CD1c-positive myeloid dendritic cell (primary cell): ENCODE results near the gene MYO7A.

ENCODE experiments used
- DNase-seq: peaks from one replicate; pipeline ENCODE4 v3.0.0-alpha.2; 2016; ENCODE audit errors: extremely low spot score

MYO7A gene

DNA sequence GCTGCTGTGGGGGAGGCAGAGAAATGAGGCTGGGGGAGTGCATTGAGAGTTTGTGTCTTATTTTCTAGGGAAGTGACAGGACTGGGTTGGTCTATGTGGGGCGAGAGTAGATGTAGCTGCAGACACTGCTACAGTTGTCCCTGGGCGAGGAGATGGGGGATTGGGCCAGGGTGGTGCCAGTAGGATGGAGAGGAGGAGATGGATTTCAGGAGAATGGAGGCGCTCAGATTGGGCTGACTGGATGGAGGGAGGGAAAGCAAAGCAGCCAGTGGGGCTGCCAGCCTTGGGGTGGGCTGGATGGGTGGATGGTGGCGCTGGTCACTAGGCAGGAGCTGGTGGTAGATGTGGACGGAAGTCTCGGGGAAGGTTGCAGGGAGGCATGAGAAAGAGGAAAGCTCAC is 16.1 kb upstream of the MYO7A start:
- no peak for DNase-seq

DNA sequence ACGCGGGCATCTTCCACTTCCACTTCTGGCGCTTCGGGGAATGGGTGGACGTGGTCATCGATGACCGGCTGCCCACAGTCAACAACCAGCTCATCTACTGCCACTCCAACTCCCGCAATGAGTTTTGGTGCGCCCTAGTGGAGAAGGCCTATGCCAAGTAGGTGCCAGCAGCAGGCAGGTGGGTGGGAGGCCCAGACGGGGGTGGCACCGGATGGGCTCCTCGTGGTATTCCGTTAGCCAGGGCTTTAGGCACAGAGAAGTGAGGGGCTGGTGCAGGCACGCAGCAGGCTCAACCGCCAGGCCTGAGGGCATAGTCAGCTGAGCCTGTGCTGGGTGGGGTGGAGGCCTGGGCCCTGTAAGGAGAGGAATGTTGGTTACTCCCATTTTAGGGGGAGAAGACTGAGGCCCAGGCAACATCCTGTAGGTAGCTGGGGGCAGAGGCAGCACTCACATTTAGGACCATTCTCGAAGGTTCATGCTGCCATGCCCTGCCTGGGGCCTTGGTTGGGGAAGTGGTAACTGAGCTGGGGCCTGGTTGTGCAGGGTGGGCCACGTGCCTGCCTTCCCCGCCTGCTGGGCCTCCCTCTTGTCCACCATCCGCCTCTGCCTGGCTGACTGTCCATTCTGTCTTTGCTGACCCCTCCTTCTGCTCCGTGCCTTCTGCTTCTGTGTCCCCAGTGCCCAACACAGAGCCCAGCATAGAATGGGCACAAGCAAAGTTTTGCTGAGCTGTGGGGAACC is 15.2 kb upstream of the MYO7A start:
- DNase-seq = no peak

DNA sequence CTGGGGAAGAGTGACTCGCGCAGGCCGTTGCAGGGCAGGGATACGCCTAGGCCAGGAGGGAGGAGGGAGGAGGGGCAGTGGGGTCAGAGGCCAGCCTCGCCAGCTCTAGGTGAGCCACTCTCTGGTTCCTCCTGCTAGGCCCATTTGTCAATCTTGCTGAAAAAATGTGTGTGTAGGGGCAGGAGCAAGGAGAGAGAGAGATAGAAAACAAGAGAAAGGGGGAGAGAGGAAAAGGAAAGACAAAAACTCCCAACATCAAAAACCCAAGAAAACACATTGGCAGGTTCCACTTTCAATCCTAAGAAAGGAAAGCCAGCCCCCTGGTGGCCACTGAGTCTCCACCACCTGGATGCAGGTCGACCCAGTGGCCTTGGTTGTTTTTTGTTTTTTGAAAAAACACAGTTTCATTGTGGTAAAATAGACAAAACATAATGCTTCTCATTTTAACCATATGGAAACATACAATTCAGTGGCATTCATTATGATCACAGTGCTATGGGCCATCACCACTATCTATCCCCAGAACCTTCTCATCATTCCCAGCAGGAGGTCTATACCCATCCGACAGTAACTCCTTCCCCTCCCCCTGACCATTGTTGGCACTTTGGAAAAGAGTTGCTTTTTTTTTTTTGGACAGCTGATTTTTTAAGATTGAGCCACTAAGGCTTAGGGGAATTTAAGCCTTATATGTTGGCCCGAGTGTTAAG is 14.5 kb upstream of the MYO7A start:
- DNase-seq = peak; percentile 11

DNA sequence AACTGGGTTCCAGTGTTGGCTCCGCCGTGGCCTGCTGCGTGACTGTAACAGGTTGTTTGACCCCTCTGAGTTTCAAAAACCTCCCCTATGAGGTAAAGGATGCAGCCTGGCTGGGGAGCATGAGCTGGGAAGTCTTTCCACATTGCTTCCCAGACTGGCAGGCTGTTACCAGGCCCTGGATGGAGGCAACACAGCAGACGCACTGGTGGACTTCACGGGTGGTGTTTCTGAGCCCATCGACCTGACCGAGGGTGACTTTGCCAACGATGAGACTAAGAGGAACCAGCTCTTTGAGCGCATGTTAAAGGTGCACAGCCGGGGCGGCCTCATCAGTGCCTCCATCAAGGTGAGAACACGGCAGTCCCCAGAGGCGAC is 14.0 kb upstream of the MYO7A start:
- no peak for DNase-seq

DNA sequence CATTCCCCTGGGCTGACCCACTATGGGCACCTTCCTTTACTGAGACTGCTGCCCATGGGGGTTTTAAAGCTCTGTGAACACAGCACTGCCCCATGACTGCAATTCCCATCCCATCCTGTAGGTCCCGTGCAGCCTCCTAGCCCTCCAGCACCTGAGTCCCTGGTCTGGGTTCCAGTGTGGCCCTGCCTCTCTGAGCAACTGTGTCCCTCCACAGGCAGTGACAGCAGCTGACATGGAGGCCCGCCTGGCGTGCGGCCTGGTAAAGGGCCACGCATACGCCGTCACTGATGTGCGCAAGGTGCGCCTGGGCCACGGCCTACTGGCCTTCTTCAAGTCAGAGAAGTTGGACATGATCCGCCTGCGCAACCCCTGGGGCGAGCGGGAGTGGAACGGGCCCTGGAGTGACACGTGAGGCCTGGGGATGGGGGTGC is 12.8 kb upstream of the MYO7A start:
- no peak for DNase-seq

DNA sequence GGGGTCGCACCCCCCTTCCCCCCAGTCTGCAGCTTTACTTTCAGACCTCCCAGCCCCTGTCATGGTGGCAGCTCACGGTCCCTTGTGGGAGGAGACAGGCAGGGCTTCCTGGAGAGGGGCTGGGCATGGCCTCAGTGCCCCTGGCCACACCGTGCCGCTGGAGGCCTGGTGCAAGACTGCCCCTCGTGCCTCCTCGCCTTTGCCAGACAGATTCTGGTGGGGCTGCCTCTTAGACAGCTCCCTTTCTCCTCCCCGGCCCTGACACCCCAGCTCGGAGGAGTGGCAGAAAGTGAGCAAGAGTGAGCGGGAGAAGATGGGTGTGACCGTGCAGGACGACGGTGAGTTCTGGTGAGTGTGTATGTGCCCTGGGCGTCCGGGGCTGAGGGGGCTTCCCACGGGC is 12.1 kb upstream of the MYO7A start:
- no peak for DNase-seq

DNA sequence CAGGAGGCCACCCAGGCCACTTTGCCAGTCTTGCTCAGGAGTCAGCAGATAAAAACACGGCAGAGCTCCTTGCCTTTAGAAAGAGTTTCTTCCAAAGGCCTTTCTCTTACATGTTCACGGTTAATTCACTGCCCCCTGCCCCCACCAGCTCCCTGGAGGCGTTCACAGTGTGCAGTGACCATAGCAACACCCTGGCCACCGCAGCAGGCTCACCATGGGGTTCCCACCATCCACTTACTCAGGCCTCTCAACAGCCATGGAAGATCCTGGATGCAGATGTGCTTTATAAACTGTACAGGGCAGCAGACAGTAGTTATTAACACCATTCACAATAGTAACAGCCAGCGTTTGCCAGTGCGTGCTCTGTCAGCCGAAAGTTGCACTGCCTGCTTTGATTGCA is 10.6 kb upstream of the MYO7A start:
- no peak for DNase-seq

DNA sequence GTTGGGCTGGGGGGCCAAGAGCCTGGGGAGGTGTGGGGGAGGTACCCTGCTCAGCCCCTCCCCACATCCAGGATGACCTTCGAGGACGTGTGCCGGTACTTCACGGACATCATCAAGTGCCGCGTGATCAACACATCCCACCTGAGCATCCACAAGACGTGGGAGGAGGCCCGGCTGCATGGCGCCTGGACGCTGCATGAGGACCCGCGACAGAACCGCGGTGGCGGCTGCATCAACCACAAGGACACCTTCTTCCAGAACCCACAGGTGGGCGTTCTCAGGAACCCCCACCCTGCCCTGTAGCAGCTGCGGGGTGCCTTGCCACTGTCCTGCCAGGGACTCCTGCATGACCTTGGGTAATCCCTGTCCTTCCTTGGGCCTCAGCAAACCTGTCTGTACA is 10.0 kb upstream of the MYO7A start:
- DNase-seq = no peak

DNA sequence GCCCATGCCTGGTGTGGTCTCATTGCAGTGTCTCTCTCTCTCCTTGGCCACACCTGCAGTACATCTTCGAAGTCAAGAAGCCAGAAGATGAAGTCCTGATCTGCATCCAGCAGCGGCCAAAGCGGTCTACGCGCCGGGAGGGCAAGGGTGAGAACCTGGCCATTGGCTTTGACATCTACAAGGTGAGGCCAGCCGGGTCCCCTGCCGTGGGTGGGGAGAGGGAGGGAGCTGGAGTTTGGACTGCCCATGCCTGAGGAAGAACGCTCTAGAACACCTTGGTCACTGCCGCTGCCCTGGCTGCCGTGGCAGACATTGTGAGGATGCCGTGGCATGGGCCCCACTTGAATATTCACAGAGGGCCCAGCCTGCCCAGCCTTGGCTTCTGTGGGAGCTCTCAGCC is 9.1 kb upstream of the MYO7A start:
- DNase-seq = no peak

DNA sequence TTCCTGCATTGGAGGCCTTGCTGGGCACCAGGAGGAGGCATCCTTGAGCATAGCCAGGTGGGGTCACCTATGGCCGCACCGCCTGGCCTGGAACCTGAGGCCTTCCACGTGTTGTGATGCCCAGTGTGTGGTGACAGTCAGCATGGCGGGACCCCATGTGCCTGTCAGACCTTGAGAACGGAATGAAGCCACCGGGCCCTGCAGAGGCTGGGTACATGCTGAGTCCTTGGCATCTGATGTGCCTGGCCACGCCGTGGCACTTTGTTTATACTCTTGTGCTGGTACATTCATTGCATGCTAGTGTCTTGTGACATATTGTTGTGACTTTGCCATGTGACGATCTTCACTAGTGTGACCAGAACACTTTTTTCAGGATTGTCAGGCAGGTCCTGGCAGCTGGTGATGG is 8.5 kb upstream of the MYO7A start:
- DNase-seq = no peak

DNA sequence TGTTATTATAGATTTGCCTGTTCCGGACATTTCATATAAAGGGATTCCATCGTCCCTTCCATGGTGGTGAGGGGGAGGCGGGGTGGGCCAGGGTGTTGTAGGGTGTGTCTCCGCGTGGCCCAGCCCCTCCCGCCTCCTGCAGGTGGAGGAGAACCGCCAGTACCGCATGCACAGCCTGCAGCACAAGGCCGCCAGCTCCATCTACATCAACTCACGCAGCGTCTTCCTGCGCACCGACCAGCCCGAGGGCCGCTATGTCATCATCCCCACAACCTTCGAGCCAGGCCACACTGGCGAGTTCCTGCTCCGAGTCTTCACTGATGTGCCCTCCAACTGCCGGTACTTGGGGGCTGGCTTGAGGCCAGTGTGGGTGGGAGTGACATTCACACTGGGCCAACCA is 7.5 kb upstream of the MYO7A start:
- DNase-seq = no peak

DNA sequence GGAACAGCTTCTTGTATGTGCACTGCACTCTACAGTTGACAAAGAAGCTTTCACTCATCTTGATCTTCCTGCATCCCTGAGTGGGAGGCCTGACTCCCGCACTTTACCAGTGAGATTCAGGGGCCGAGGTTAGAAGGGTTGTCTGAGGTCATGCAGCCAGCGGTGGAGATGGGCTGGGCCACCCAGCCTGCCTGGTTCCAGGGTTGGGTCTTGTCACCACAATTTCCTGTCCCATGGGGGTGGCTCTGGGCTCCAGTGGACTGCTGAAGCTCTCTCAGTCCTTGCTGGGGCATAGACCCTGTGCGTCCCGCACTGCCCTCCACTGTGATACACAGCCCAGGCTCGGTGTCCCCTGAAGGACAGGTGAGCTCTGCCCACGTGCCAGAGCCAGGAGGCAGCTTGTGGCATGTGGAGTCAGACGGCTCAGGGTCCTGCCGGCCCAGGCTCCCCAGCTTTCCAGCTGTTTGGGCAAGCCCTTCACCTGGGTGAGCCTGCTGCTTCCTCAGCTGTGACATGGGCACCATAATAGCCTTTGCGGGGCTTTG is 6.9 kb upstream of the MYO7A start:
- DNase-seq = no peak

DNA sequence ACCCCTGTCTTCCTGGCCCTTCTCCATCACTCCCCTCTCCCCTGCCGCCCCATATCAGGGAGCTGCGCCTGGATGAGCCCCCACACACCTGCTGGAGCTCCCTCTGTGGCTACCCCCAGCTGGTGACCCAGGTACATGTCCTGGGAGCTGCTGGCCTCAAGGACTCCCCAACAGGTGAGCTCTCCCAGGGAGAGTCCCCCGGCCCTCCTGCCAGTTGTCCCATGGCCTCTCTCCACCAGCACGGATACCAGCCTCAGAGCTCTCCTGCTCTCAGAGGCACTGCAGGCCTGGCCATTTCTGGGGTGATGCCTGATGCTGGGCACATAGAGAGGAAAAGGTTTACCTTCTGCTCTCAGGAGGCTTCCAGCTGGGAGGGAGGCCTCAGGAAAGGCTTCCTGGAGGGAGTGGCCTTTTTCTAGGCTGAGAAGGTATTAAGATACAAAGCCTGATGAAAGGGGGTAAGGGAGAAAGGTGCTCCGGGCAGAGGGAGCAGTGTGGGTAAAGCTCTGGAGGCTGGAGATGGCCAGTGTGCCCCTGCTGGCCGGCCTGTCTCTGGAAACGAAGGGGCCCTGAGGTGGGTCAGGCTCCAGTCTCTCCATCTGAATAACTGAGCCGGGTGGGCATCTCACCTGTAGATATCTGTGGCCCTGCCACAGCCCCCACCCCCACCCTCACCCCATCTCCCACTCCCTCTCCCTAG is 6.0 kb upstream of the MYO7A start:
- no peak for DNase-seq

DNA sequence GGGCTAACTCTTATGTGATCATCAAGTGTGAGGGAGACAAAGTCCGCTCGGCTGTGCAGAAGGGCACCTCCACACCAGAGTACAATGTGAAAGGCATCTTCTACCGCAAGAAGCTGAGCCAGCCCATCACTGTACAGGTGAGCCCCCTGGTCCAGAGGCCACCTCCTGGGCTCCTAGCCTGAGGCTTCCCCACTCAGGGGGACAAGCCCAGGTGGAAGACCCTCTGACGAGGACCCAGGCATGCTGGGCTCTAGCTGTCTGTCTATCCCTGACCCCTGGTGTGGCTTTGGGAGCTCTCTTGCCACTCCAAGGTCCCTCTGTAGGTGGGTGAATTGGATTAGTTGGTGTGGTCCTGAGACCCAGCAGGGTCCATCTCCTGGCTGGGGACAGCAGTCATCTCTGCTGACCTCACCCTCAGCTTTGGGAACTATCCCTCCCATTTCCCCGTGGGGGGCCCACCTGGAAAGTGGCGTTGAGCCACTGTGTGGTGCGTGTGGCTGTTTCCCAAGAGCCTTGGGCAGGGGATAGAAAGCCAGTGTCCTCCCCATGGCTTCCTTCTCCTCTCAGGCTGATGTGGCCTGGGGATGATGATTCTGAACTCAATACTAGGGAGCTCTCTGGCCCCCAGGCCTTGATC is 5.4 kb upstream of the MYO7A start:
- no peak for DNase-seq

DNA sequence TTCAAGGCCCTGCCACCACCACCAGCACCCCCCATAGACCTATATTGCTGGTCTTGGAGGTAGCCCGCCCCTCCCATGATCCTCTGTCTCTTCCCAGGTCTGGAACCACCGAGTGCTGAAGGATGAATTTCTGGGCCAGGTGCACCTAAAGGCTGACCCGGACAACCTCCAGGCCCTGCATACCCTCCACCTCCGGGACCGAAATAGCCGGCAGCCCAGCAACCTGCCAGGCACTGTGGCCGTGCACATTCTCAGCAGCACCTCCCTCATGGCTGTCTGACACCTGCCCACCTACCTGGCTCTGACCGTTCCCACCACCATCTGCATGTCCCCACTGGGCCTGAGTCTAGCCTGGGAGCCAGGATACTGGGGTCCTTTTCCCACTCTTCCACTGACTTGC is 4.5 kb upstream of the MYO7A start:
- DNase-seq = no peak

DNA sequence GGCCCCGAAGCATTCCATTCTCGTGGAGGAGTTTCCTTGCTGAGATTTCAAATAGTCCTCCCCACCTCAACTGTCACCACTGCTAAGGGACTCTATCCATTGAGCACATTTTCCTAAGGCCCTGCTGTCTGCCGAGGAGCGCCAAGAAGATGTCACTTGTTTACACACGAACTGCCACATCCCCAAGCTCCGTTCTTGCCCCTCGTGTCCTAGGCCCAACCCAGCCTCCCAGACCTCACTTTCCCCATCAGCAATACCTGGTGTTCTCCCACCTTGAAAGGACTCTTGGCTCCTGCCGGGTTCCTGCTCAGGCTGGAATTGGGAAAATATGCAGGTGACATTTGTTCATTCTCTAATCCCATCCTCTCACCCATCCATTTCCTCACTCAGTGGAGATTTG is 4.0 kb upstream of the MYO7A start:
- no peak for DNase-seq

DNA sequence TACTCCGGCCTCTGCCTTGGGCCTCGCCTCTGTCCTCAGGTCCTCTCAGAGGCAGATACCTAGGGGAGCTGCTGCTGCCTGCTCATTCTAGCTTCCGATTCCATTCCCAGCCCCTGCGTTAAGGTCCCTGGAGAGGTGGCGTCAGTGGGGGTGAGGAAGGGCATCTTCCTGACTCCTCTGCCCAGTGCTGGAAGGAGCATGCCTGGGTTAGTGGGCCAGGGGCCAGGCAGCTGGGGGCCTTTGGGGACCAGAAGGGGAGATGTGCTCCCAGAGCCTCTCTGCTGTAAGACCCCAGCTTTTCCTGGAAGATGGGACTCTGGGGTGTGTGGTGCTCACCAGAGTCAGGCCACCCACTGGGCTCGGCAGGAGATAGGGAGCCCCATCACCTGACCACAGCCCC is 3.6 kb upstream of the MYO7A start:
- DNase-seq = no peak

DNA sequence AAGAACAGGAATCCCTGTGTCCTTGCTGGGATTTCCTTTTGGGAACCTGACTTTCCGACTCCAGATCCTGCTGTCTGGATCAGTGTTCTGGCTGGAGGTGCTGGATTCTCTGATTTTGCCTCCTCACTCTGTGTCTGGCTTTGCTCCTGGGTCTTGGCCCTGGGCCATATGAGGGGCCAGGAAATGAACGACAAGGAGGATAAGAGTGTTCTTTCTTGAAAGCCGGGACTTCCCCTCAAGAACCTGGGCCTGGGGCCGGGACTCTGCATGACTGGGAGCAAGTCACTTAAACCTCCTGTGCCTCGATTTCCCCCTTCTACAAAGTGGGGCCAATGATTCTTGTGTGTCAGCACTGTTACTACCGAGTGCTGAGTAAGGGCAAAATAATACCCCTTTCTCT is 2.9 kb upstream of the MYO7A start:
- DNase-seq = no peak

DNA sequence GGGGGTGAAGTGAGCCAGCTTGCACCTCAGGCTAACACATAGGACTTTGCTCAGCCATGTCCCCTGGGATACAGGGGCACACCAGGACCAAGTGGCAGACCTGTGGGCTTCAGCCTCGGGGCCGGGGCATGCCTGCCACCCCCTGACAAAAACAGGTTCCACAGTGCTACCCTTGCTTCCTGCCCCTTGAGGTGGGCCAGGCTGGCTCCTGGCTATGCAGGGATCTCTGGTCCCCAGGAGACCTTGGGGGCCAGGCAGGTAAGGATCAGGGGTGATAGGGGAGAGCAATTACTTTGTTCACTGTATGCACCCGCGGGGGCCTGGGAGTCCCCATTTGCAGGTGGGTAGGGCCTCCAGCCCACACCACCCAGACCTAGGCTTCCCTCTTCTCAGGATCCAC is 2.4 kb upstream of the MYO7A start:
- DNase-seq = no peak

DNA sequence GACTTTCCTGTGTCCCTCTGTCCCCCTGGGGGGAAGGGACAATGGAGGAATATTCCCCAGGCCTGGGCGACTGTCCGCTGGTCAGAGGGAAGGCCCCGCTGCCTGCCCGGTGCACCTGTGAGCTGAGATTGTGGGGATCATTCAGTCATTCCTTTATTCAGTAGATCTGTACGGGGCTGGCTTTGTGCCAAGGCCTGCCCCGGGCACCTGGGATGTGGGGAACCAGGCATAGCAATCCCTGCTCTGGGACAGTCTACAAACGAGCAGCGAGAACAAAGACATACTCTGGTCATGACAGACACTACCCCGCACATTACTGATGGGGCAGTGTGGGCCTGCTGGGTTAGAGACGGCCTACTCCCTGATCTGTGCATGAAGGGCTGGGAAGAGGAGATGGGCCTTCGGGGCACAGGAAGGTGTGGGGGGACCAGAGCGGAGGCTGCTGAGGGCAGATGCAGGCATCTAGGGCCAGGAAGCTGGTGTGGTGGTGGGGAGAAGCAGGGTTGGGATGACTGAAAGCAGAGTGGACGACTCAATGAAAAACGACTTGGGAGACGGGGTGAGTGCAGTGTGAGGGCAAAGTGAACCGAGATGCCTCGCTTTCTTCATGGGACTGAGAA is 1.8 kb upstream of the MYO7A start:
- DNase-seq = no peak

DNA sequence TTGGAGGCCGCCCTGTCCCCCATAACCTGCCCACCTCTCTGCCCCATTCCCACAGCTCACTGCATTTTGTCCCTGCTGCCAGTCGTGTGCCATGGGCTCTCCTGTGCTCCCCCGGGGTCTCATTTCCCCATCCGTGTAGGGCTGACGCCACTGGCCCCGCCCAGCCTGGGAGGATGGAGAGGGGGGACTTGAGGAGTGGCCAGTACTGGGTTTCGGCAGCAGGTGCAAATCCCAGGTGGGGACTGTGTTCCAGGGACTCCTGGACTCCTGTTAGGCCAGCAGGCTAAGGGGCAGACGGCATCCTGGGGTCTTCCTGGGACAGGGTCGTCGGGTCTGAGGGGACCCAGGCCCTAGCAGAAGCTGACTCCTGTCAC is 1.2 kb upstream of the MYO7A start:
- no peak for DNase-seq
